Neural cell (in vitro differentiated cells): ENCODE measurements around the gene VPS13D.

Experiments used
- CTCF ChIP-seq: fragments of 450-650 bp; IDR thresholded peaks from 2 replicates; pipeline ENCODE4 v1.5.1; 2014; ENCODE audit warnings: antibody characterized with exemption, mild to moderate bottlenecking, moderate library complexity; ENCODE audit not compliant: poor library complexity, severe bottlenecking
- REST ChIP-seq: IDR thresholded peaks from 2 replicates; pipeline ENCODE4 v1.6.1; 2012; ENCODE audit warnings: borderline replicate concordance
- SMC3 ChIP-seq: fragments of 450-650 bp; conservative IDR thresholded peaks from 2 replicates; pipeline ENCODE4 v1.6.1; 2014; ENCODE audit warnings: antibody characterized with exemption, mild to moderate bottlenecking, moderate library complexity; ENCODE audit not compliant: poor library complexity

GRCh38 chr1:12542616-12543592 lies 313.1 kb downstream of the VPS13D start:
- TF ChIP-seq CTCF (no peak), SMC3 (no peak), REST (no peak)
